AG10803 (cell line): ENCODE data around the gene ZSCAN22.
"Not testable (repeated sequence)": the region's sequence is repeated elsewhere in the genome, so short reads cannot be mapped to it uniquely, and the experiment has no call there.

ENCODE experiments used
- DNase-seq: peaks from one replicate; pipeline ENCODE4 v3.0.0; 2010; ENCODE audit warnings: low read depth
- H3K4me3 ChIP-seq: 2 replicates; pipeline ENCODE4 v1.5.1; 2011; ENCODE audit warnings: mild to moderate bottlenecking, low read length, control low read depth
- TF ChIP-seq, protein P1 (sequence below): conservative IDR thresholded peaks from 2 replicates; pipeline ENCODE4 v1.5.1; 2011; ENCODE audit warnings: mild to moderate bottlenecking, low read length, control low read depth, inconsistent platforms

Gene ZSCAN22

DNA sequence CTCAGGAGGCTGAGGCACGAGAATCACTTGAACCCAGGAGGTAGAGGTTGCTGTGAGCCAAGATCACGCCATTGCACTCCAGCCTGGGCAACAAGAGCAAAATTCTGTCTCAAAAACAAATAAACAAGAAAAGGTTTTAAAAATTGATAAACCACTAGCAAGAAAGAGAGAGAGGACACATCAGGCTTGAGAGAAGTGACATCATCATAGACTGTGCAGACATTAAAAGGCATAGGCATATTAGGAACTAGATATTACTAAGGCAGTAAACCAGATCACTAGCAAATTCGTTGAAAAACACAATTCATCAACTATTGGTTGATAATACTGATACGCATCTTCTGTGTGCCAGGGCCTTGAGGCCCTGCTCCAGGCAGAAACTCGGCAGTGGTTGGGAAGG, 18.8 kb downstream of the ZSCAN22 start:
- H3K4me3 ChIP-seq, result no peak overlapping the region
- TF ChIP-seq, protein P1, sequence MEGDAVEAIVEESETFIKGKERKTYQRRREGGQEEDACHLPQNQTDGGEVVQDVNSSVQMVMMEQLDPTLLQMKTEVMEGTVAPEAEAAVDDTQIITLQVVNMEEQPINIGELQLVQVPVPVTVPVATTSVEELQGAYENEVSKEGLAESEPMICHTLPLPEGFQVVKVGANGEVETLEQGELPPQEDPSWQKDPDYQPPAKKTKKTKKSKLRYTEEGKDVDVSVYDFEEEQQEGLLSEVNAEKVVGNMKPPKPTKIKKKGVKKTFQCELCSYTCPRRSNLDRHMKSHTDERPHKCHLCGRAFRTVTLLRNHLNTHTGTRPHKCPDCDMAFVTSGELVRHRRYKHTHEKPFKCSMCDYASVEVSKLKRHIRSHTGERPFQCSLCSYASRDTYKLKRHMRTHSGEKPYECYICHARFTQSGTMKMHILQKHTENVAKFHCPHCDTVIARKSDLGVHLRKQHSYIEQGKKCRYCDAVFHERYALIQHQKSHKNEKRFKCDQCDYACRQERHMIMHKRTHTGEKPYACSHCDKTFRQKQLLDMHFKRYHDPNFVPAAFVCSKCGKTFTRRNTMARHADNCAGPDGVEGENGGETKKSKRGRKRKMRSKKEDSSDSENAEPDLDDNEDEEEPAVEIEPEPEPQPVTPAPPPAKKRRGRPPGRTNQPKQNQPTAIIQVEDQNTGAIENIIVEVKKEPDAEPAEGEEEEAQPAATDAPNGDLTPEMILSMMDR, result no peak
- DNase-seq, result no peak

GRCh38 chr19:58346961-58347929, 20.5 kb downstream of the ZSCAN22 start:
- TF ChIP-seq, protein P1, result no peak
- DNase-seq, result peak; percentile 70
- peak overlapping the region; percentile 91 for H3K4me3 ChIP-seq

DNA sequence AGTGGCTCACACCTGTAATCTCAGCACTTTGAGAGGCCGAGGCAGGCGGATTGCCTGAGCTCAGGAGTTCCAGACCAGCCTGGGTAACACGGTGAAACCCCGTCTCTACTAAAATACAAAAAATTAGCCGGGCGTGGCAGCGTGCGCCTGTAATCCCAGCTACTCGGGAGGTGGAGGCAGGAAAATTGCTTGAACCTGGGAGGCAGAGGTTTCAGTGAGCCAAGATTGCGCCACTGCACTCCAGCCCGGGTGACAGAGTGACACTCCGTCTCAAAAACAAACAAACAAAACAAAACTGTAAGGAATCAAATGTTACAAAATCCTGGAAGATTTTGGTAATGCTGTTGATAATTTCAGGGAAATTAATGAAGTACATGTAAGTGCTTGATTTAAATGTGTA, 21.3 kb downstream of the ZSCAN22 start:
- not testable (repeated sequence) for DNase-seq
- H3K4me3 ChIP-seq, result peak overlapping the region; percentile 91

- no peak overlapping the region for H3K4me3 ChIP-seq
These were observed 22.8 kb downstream of the ZSCAN22 start for GRCh38 chr19:58349590-58349989.

DNA sequence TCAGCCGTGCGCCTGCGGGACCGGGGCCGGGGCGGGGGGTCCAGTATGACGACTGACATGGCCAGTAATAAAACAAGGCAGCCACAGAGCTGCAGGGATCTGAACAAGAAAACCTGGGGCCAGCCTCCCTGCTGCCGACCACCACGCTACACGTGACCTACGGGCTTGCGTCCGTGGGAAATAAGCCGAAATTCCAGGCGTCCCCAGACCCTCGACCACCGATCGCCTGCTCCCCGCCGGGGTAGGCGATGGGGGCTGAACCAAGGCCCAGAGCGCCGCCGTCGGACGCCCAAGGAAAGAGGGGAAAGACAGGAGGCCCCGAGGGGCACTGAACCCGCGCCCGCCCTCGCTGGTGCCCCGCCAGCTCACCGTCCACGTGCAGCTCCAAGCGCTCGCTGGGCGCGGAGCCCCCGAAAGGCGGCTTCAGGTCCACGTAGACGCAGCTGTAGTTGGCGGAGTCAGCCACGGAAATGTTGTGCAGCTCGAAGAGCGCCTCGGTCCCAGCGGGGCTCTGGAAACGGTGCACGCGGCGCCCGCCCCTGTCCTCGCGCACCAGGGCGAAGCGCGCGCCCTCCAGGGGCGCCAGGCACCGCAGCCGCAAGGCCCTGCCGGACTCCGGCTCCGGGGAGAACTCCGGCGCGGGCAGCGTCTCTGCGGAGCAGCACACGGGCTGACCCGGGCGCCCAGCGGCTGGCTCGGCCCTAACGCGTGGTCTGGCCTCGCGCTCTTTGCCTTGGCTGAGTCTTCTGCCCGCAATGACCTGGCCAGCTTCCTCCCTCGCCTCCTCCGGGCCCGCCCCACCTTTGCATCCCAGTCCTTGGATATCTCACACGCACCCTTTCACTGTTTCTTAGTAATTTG, 23.4 kb downstream of the ZSCAN22 start:
- TF ChIP-seq, protein P1, result no peak
- H3K4me3 ChIP-seq, result no peak overlapping the region
- DNase-seq, result no peak

More at GRCh38 chr19:58349590-58349989, 22.8 kb downstream of the ZSCAN22 start:
- TF ChIP-seq, protein P1, result no peak
- no peak for DNase-seq

DNA sequence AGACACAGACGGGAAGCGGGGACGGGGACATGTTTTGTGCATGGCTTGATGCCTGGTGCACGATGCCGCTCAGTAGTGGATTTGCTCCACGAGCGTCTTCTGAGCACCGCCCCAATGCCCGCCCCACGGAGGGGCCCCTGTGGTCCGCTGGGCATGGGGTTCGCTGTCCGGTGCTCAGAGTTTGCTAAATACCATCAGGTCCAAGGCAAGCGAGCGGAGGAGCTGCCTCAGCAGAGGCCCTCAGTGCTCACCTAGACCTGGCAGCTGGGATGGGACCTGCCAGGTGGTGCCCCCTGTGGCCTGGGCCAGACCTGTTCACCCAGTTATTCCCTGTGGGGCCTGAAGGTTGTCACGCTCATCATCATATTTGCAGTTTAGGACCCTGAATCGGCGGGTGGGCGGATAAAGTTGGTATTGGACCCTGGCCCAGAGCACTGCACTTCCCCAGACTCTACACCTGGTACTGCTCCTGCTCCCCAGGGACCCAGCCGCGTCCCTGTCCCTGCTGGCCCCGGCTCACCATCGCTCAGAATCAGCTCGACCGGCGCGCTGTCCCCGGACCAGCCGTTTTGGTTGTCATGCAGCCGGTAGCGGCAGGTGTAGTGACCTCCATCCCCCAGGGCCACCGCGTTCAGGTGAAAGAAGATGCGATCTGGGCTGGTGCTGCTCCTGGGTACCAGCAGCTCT, 24.2 kb downstream of the ZSCAN22 start:
- TF ChIP-seq, protein P1, result no peak
- no peak overlapping the region for H3K4me3 ChIP-seq
- DNase-seq, result no peak

DNA sequence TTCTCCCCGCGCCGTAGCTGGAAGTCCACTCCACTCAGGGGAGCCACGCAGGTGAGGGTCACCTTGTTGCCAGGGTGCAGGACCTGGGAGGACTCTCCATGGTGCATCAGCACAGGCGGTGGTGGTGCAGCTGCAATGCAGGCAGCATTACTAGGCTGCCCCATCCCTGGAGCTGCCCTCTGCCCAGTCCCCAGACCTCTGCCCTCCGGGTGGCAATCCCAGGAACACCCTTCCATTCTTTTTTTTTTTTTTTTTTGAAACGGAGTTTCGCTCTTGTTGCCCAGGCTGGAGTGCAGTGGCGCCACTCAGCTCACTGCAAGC, 24.7 kb downstream of the ZSCAN22 start:
- no peak overlapping the region for H3K4me3 ChIP-seq
- no peak for DNase-seq
- TF ChIP-seq, protein P1, result no peak
